Common myeloid progenitor, CD34-positive (primary cell): ENCODE measurements around the gene ABCC10.

Experiments
- CTCF ChIA-PET: fragments of 350-600 bp; sonication (Branson Sonifier 250); formaldehyde crosslinking; loops from one replicate; lab custom pipeline; 2021; ENCODE audit warnings: antibody characterized with exemption; lab: Charles Lee
- POLR2A ChIA-PET: fragments of 350-600 bp; sonication (Branson Sonifier 250); formaldehyde crosslinking; loops from one replicate; lab custom pipeline; 2021; ENCODE audit warnings: antibody characterized with exemption; lab: Charles Lee
- DNase-seq, 3 donors: peaks; one replicate each; pipeline versions ENCODE4 v3.0.0 to v3.0.0-alpha.2; 2013
- H3K27ac ChIP-seq, 2 experiments: 1 replicate in 1 of 2; 2 replicates in 1 of 2; pipeline ENCODE4 v1.7.0; 2013; ENCODE audit warnings: inconsistent platforms in 2 of 2, low read length in 2 of 2, mild to moderate bottlenecking in 2 of 2, low read depth in 1 of 2, moderate library complexity in 1 of 2; ENCODE audit not compliant: severe bottlenecking in 2 of 2, insufficient read depth in 1 of 2, poor library complexity in 1 of 2
- H3K27me3 ChIP-seq, 5 experiments: replicated peaks in 2 of 5; 1 replicate in 3 of 5; 2 replicates in 2 of 5; pipeline versions ENCODE4 v1.6.1 to v1.7.0; 2013; ENCODE audit warnings: low read length in 4 of 5, mild to moderate bottlenecking in 2 of 5, moderate library complexity in 2 of 5, inconsistent platforms in 1 of 5; ENCODE audit not compliant: insufficient read depth in 5 of 5, control insufficient read depth in 4 of 5
- H3K36me3 ChIP-seq, 4 experiments: 1 replicate in 2 of 4; 2 replicates in 2 of 4; pipeline versions ENCODE4 v1.6.1 to v1.7.0; 2013; ENCODE audit warnings: low read length in 3 of 4, control low read depth in 1 of 4, mild to moderate bottlenecking in 1 of 4; ENCODE audit not compliant: control insufficient read depth in 4 of 4, insufficient read depth in 4 of 4
- H3K4me1 ChIP-seq, 4 experiments: 1 replicate in 3 of 4; 2 replicates in 1 of 4; pipeline versions ENCODE4 v1.6.1 to v1.7.1; 2013; ENCODE audit warnings: low read length in 3 of 4, mild to moderate bottlenecking in 3 of 4, control low read depth in 1 of 4, inconsistent platforms in 1 of 4, moderate library complexity in 1 of 4; ENCODE audit not compliant: control insufficient read depth in 4 of 4, insufficient read depth in 4 of 4; ENCODE audit errors: control extremely low read depth in 1 of 4
- H3K4me3 ChIP-seq, 7 experiments: 1 replicate in 4 of 7; 2 replicates in 3 of 7; pipeline versions ENCODE4 v1.5.1 to v1.7.0; 2013; ENCODE audit warnings: mild to moderate bottlenecking in 7 of 7, low read length in 6 of 7, moderate library complexity in 6 of 7, inconsistent platforms in 2 of 7, low read depth in 2 of 7, control low read depth in 1 of 7; ENCODE audit not compliant: insufficient read depth in 4 of 7, control insufficient read depth in 1 of 7; ENCODE audit errors: extremely low read depth in 1 of 7
- H3K9me3 ChIP-seq, 5 experiments: 1 replicate in 4 of 5; 2 replicates in 1 of 5; pipeline versions ENCODE4 v1.6.1 to v1.7.1; 2013; ENCODE audit warnings: low read length in 4 of 5, mild to moderate bottlenecking in 2 of 5, inconsistent platforms in 1 of 5, low read depth in 1 of 5, moderate library complexity in 1 of 5; ENCODE audit not compliant: control insufficient read depth in 4 of 5, insufficient read depth in 2 of 5; ENCODE audit errors: control extremely low read depth in 1 of 5
- WGBS: methylation state at CpG from one replicate; pipeline ENCODE4 v1.1.5; 2013; ENCODE audit not compliant: insufficient coverage; 5-methylcytosine and 5-hydroxymethylcytosine counted together

The ABCC10 gene

DNA sequence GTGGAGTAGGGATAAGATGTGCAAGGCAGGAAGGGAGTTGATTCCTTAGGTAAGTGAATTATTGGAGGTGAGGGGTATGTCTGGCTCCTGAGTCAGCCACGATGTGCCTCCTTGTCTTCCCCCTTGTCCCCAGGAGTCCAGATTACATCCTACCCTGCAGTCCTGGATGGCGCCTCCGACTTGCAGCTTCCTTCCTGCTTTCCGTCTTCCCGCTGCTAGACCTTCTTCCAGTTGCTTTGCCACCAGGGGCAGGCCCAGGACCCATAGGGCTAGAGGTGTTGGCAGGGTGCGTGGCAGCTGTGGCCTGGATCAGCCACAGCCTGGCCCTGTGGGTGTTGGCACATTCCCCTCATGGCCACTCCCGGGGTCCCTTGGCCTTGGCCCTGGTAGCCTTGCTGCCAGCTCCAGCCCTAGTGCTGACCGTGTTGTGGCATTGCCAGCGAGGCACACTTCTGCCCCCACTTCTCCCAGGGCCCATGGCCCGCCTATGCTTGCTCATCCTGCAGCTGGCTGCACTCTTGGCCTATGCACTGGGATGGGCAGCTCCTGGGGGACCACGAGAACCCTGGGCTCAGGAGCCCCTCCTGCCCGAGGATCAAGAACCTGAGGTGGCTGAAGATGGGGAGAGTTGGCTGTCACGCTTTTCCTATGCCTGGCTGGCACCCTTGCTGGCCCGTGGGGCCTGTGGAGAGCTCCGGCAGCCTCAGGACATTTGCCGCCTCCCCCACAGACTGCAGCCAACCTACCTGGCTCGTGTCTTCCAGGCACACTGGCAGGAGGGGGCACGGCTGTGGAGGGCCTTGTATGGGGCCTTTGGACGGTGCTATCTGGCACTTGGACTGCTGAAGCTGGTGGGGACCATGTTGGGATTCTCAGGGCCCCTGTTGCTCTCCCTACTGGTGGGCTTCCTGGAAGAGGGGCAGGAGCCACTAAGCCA, 4.9 kb downstream of the ABCC10 start:
- Histone ChIP-seq H3K36me3 (peaks cover 4 to 28% (median 21%) of the 10 kb centered on the region in 4 experiments), H3K4me3 (no peak overlapping the region), H3K27ac (no peak overlapping the region), H3K4me1 (peaks cover 5 to 15% (median 9%) of the 10 kb centered on the region in 4 experiments), H3K27me3 (no peaks in the 10 kb centered on the region), H3K9me3 (no peaks in the 10 kb centered on the region)
- ChIA-PET CTCF (interaction anchor here (2.2 kb wide), 1 partner anchor 24 kb away, joined by 6 read pairs; the partner anchor contains the start of gene DLK2), POLR2A (no interaction called here)
- no peak for DNase-seq
- 97% methylated on average over 16 of the region's 19 CpGs for WGBS

DNA sequence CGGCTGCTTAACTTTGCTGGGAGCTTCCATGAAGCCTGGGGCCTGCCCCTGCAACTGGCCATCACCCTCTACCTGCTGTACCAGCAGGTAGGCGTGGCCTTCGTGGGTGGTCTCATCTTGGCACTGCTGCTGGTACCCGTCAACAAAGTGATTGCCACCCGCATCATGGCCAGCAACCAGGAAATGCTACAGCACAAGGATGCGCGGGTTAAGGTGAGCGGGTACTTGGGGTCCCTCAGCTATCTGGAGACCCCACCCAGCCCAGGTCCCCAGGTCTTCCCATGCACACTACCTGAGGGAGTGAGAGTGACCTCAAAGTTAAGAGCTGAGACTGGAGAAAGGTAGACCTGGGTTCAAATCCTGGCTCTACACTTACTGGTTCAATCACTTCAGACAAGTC, 5.8 kb downstream of the ABCC10 start:
- H3K9me3 ChIP-seq = no peaks in the 10 kb centered on the region
- WGBS = 95% methylated on average over 7 of the region's 8 CpGs
- H3K36me3 ChIP-seq = peaks cover 4 to 29% (median 26%) of the 10 kb centered on the region in 4 experiments
- peaks cover 5 to 14% (median 8%) of the 10 kb centered on the region in 4 experiments for H3K4me1 ChIP-seq
- no peak overlapping the region for H3K4me3 ChIP-seq
- ChIA-PET POLR2A (interaction anchor here (0.9 kb wide), 1 partner anchor 78 kb away, joined by 3 read pairs; no protein-coding TSS in a partner anchor), CTCF (interaction anchor here (1.1 to 2.2 kb wide), 5 partner anchors 11 to 49 kb away, joined by 3 to 7 read pairs (median 5); partner anchors contain the start of genes DLK2 and TJAP1)
- DNase-seq = no peak
- no peak overlapping the region for H3K27ac ChIP-seq
- no peaks in the 10 kb centered on the region for H3K27me3 ChIP-seq

DNA sequence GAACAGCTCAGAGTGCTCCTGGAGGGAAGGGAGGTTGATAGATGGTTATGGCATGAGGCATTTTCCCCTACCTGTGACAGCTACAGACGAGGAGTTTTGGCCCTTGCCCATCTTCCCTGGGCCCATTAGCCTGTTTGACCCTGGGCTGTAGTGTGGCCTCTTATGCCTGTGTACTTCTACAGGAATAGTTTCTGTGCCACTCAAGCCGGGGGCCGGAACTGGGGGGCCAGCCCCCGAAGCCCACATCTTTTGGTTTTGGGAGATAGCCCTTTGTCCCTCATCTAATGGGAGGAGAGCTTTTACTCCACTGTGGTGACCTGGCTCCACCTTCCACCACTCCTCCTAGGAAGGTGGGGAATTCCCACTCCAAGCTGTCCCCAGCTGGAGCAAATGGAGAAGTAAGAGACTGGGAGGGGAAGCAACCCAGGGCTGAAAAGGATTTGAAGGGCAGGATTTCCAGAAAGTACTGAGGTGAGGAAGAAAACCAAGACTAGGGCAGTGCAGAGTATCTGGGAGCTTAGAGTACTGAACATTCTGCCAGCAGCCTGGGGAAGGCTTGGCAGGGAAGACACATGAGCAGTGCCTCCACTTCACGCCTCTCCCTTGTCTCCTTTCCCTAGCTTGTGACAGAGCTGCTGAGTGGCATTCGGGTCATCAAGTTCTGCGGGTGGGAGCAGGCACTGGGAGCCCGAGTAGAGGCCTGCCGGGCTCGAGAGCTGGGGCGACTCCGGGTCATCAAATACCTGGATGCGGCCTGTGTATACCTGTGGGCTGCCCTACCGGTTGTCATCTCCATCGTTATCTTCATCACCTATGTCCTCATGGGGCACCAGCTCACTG, 6.9 kb downstream of the ABCC10 start:
- H3K36me3 ChIP-seq = peaks cover 4 to 34% (median 33%) of the 10 kb centered on the region in 4 experiments

DNA sequence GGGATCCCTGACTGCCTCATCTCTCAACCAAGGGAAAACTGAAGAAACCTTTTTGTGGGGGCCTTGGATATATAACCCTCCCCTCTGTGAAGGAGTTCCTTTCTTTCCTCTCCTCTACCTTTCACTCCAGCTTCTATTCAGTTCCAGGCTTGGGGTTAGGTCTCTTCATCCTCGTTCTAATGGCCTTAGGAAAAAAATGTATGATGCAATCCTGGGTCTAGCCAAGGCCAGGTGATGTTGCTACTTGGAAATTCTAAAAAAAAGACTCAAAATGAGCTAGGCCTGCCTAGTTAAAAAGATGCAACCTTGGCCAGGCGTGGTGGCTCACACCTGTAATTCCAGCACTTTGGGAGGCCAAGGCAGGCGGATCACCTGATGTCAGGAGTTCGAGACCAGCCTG, 7.6 kb downstream of the ABCC10 start:
- no peak for DNase-seq
- no peaks in the 10 kb centered on the region for H3K4me1 ChIP-seq
- H3K27ac ChIP-seq = no peak overlapping the region
- H3K27me3 ChIP-seq = no peaks in the 10 kb centered on the region
- no peak overlapping the region for H3K4me3 ChIP-seq
- 100% methylated on average over 3 of the region's 4 CpGs for WGBS
- ChIA-PET CTCF (interaction anchor here (0.8 to 1.6 kb wide), 4 partner anchors 9 to 40 kb away, joined by 3 to 5 read pairs (median 4); no protein-coding TSS in a partner anchor), POLR2A (no interaction called here)
- H3K9me3 ChIP-seq = no peaks in the 10 kb centered on the region
- H3K36me3 ChIP-seq = peaks cover 4 to 34% (median 33%) of the 10 kb centered on the region in 4 experiments

More for the DNA sequence above, 6.9 kb downstream of the ABCC10 start:
- CTCF ChIA-PET = interaction anchor here (0.7 to 2.2 kb wide), 9 partner anchors 10 to 71 kb away, joined by 3 to 7 read pairs (median 4); partner anchors contain the start of genes DLK2 and TJAP1
- H3K4me3 ChIP-seq = no peak overlapping the region
- POLR2A ChIA-PET = interaction anchor here (0.9 kb wide), 1 partner anchor 77 kb away, joined by 3 read pairs; no protein-coding TSS in a partner anchor
- no peaks in the 10 kb centered on the region for H3K9me3 ChIP-seq
- WGBS = 87% methylated on average over 10 of the region's 15 CpGs
- peaks cover 0 to 4% (median 0%) of the 10 kb centered on the region in 4 experiments for H3K4me1 ChIP-seq
- no peaks in the 10 kb centered on the region for H3K27me3 ChIP-seq
- no peak overlapping the region for H3K27ac ChIP-seq
- DNase-seq = no peak

DNA sequence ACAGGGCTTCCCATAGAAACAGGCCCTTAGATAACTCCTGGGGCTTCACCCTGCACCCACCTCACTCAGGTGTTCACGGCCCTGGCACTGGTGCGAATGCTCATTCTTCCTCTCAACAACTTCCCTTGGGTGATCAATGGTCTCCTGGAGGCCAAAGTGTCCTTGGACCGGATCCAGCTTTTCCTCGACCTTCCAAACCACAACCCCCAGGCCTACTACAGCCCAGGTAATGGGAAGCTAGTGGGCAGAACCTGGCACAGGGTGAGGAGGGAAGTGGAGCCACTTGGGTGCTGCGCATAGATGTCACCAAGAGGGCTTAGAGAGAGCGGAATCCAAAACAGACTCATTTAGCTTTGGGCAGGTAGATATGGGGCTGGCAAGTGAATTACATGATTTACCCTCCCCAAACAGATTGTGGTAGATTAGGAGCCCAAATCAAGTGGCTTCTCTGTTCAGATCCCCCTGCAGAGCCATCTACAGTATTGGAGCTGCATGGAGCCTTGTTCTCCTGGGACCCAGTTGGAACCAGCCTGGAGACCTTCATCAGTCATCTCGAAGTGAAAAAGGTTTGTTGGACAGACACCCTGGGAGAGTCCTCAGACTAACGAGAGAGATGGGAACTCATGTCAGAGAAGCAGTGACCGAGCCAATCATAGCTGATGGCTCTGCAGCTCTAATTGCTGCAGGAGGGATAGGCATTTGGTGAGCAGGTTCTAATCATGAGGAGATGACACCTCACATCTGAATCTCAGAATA, 8.5 kb downstream of the ABCC10 start:
- H3K4me3 ChIP-seq = no peak overlapping the region
- WGBS = 99% methylated on average over 6 of the region's 9 CpGs
- H3K9me3 ChIP-seq = no peaks in the 10 kb centered on the region
- no peak for DNase-seq
- CTCF ChIA-PET = interaction anchor here (1.0 to 1.7 kb wide), 3 partner anchors 8 to 70 kb away, joined by 3 to 4 read pairs (median 3); partner anchors contain the start of gene ABCC10
- no peaks in the 10 kb centered on the region for H3K4me1 ChIP-seq
- peaks cover 4 to 37% (median 34%) of the 10 kb centered on the region in 4 experiments for H3K36me3 ChIP-seq
- POLR2A ChIA-PET = no interaction called here
- H3K27ac ChIP-seq = no peak overlapping the region
- no peaks in the 10 kb centered on the region for H3K27me3 ChIP-seq

DNA sequence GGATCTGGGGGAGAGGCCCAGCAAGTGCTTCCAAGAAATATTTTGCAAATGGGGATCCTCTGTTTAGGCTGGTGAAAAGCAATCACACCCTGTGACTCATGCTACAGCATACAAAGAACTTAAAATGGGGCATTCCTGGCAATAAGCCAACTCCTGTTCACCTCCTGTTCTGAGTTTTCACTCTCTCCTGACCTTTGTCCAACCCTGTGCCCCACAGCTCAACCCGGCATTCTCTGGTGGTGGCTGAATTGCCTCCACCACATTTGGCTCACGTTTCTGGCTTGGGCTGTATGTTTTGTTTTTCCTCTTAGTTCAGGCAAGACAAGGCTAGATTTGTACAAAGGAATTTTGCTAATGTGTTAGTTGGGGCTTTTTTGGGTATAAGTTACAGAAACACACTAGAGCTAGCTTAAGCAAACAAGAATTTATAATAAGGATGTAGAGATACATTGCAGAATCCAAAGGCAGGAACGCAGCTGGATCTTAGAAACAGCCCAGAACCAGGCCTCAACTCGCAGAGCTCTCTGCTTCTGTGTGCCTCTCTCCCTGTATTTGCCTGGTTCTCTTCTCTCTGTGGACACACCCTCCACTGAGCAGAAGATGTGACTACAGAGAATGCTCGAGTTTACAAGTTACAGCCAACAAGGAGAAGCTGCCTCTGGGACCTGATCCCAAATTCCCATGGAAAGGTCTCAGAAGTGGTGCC, 9.4 kb downstream of the ABCC10 start:
- Histone ChIP-seq H3K4me1 (no peaks in the 10 kb centered on the region), H3K4me3 (no peak overlapping the region), H3K9me3 (no peaks in the 10 kb centered on the region), H3K27ac (no peak overlapping the region), H3K27me3 (no peaks in the 10 kb centered on the region), H3K36me3 (peaks cover 4 to 44% (median 33%) of the 10 kb centered on the region in 4 experiments)
- ChIA-PET POLR2A (no interaction called here), CTCF (interaction anchor here (1.0 to 2.3 kb wide), 4 partner anchors 9 to 69 kb away, joined by 3 to 10 read pairs (median 4); partner anchors contain the start of gene ABCC10)
- no peak for DNase-seq
- WGBS = 96% methylated on average over 4 of the region's 5 CpGs
